Naive thymus-derived CD4-positive, alpha-beta T cell (primary cell): Measurements from ENCODE around the gene PCSK7. TPM values are rescaled to one million over a fixed set of nuclear protein-coding genes. Genes with fewer than 3 reads are reported as not detected.

ENCODE experiments used
- ATAC-seq: fragments of 150-1000 bp; cut with Tn5 transposase; 2 replicates; pipeline ENCODE4 v1.10.0; 2021; ENCODE audit warnings: mild to moderate bottlenecking, moderate library complexity
- CTCF ChIA-PET: fragments of 350-600 bp; sonication (Branson Sonifier 250); formaldehyde crosslinking; loops from one replicate; lab custom pipeline; 2021; ENCODE audit warnings: antibody characterized with exemption; lab: Charles Lee
- POLR2A ChIA-PET: fragments of 350-600 bp; sonication (Branson Sonifier 250); formaldehyde crosslinking; loops from one replicate; lab custom pipeline; 2021; ENCODE audit warnings: antibody characterized with exemption, inconsistent platforms; lab: Charles Lee
- DNase-seq, 9 donors: peaks; one replicate each; pipeline versions ENCODE4 v3.0.0 to v3.0.0-alpha.2; 2020 to 2022; ENCODE audit warnings: mixed read lengths in 1 of 9
- H3K27ac ChIP-seq: one replicate; pipeline ENCODE4 v1.7.0; 2013; ENCODE audit warnings: mild to moderate bottlenecking, low read depth, low read length, moderate library complexity
- H3K27me3 ChIP-seq, 2 donors: one replicate each; pipeline ENCODE4 v1.7.0; 2013; ENCODE audit warnings: low read length in 2 of 2, mild to moderate bottlenecking in 2 of 2, moderate library complexity in 2 of 2; ENCODE audit not compliant: control insufficient read depth in 2 of 2, insufficient read depth in 2 of 2
- H3K36me3 ChIP-seq, 3 experiments: 1 replicate in 2 of 3; 2 replicates in 1 of 3; pipeline ENCODE4 v1.7.0; 2013; ENCODE audit warnings: low read length in 3 of 3, mild to moderate bottlenecking in 3 of 3, moderate library complexity in 1 of 3; ENCODE audit not compliant: insufficient read depth in 3 of 3, control insufficient read depth in 2 of 3
- H3K4me1 ChIP-seq, 2 donors: one replicate each; pipeline ENCODE4 v1.7.0; 2013; ENCODE audit warnings: low read length in 2 of 2, mild to moderate bottlenecking in 2 of 2, moderate library complexity in 1 of 2; ENCODE audit not compliant: control insufficient read depth in 2 of 2, insufficient read depth in 2 of 2
- H3K4me3 ChIP-seq: 2 replicates; pipeline ENCODE4 v1.7.0; 2013; ENCODE audit warnings: mild to moderate bottlenecking, low read length
- H3K9me3 ChIP-seq, 3 experiments: 1 replicate in 2 of 3; 2 replicates in 1 of 3; pipeline ENCODE4 v1.7.0; 2013; ENCODE audit warnings: low read length in 3 of 3; ENCODE audit not compliant: control insufficient read depth in 2 of 3
- H3K27ac Mint-ChIP-seq, 9 donors: one replicate each; pipeline ENCODE4 v1.8.0; 2020 to 2022; ENCODE audit warnings: mixed read lengths in 9 of 9, mild to moderate bottlenecking in 8 of 9, moderate library complexity in 5 of 9, inconsistent platforms in 2 of 9
- H3K27me3 Mint-ChIP-seq, 5 donors: one replicate each; pipeline ENCODE4 v1.8.0; 2021 to 2022; ENCODE audit warnings: mixed read lengths in 5 of 5, mild to moderate bottlenecking in 1 of 5
- H3K36me3 Mint-ChIP-seq, 5 donors: one replicate each; pipeline ENCODE4 v1.8.0; 2020 to 2022; ENCODE audit warnings: mixed read lengths in 5 of 5, mild to moderate bottlenecking in 3 of 5, inconsistent platforms in 1 of 5
- H3K4me1 Mint-ChIP-seq, 7 donors: one replicate each; pipeline ENCODE4 v1.8.0; 2020 to 2022; ENCODE audit warnings: mixed read lengths in 7 of 7, mild to moderate bottlenecking in 3 of 7, inconsistent platforms in 1 of 7
- H3K4me3 Mint-ChIP-seq, 10 donors: one replicate each; pipeline ENCODE4 v1.8.0; 2020 to 2022; ENCODE audit warnings: mild to moderate bottlenecking in 10 of 10, mixed read lengths in 10 of 10, moderate library complexity in 6 of 10, inconsistent platforms in 2 of 10
- H3K9me3 Mint-ChIP-seq, 11 donors: one replicate each; pipeline ENCODE4 v1.8.0; 2020 to 2022; ENCODE audit warnings: mixed read lengths in 11 of 11, mild to moderate bottlenecking in 4 of 11, inconsistent platforms in 1 of 11, moderate library complexity in 1 of 11
- intact Hi-C, 2 donors: fragments of 100-400 bp; cut with micrococcal nuclease; formaldehyde crosslinking; loops; one replicate each; pipeline ENCODE4 v1.15.1; 2023
- polyA plus RNA-seq, 2 donors: library from polyadenylated mRNA; unstranded; fragments of 300-500 nt; fragmentation: Illumina TruSeq; gene quantifications; one replicate each; pipeline ENCODE4 v1.2.3, GENCODE V29; 2021
- total RNA-seq, 6 experiments: library from RNA in 5 of 6; stranded (reverse) in 5 of 6; gene quantifications; 1 replicate in 5 of 6; 2 replicates in 1 of 6; pipeline ENCODE4 v1.2.3 and lab custom pipeline; 2021 to 2026

PCSK7 gene
- total and polyA plus RNA-seq, 7 experiments from 2014 or later = 45.4 to 319 (median 290) TPM

- intact Hi-C loops = no loop called here
- Histone ChIP-seq H3K4me3 (no peak overlapping the region), H3K27me3 (no peaks in the 10 kb centered on the region), H3K36me3 (peaks cover 0 to 26% (median 0%) of the 10 kb centered on the region in 3 experiments), H3K27ac (no peak overlapping the region), H3K9me3 (no peaks in the 10 kb centered on the region), H3K4me1 (peaks cover 12 to 26% of the 10 kb centered on the region in 2 donors)
- ChIA-PET POLR2A (no interaction called here), CTCF (interaction anchor here (1.5 kb wide), 1 partner anchor 44 kb away, joined by 4 read pairs; no protein-coding TSS in a partner anchor)
- no peak overlapping the region for H3K4me3 Mint-ChIP-seq
- peak in 1 of 9 donors; percentile 11 for DNase-seq
- peak overlapping the region in 2 of 9 donors; percentile 23 to 28 for H3K27ac Mint-ChIP-seq
- H3K4me1 Mint-ChIP-seq = peaks cover 26 to 43% (median 30%) of the 10 kb centered on the region in 7 donors
- H3K36me3 Mint-ChIP-seq = peaks cover 0 to 4% (median 0%) of the 10 kb centered on the region in 5 donors
- H3K9me3 Mint-ChIP-seq = no peaks in the 10 kb centered on the region
- no peak for ATAC-seq
- H3K27me3 Mint-ChIP-seq = no peaks in the 10 kb centered on the region
Measured at GRCh38 chr11:117182551-117182935, 49.3 kb downstream of the PCSK7 start.

- DNase-seq (peak in 1 of 9 donors; percentile 16), ATAC-seq (no peak)
- no peaks in the 10 kb centered on the region for H3K9me3 Mint-ChIP-seq
- H3K4me3 Mint-ChIP-seq = peak overlapping the region in 1 of 10 donors; percentile 20
- CTCF ChIA-PET = interaction anchor here (1.5 kb wide), 1 partner anchor 45 kb away, joined by 4 read pairs; no protein-coding TSS in a partner anchor
- Histone ChIP-seq H3K4me3 (no peak overlapping the region), H3K27ac (no peak overlapping the region), H3K4me1 (peaks cover 12 to 26% of the 10 kb centered on the region in 2 donors), H3K27me3 (no peaks in the 10 kb centered on the region), H3K36me3 (peaks cover 0 to 19% (median 0%) of the 10 kb centered on the region in 3 experiments), H3K9me3 (no peaks in the 10 kb centered on the region)
- H3K36me3 Mint-ChIP-seq = peaks cover 0 to 4% (median 0%) of the 10 kb centered on the region in 5 donors
- POLR2A ChIA-PET = interaction anchor here (4.6 to 4.7 kb wide), 2 partner anchors 37 to 49 kb away, joined by 37 to 42 read pairs; partner anchors contain the start of genes PAFAH1B2, PCSK7 and RNF214
- intact Hi-C loops = loop anchor here in 1 of 2 donors (1.0 to 2.0 kb wide), 2 partner anchors 44 to 145 kb away; partner anchors contain the start of gene CEP164
- H3K4me1 Mint-ChIP-seq = peaks cover 26 to 38% (median 30%) of the 10 kb centered on the region in 7 donors
- peak overlapping the region in 2 of 9 donors; percentile 59 to 88 for H3K27ac Mint-ChIP-seq
- no peaks in the 10 kb centered on the region for H3K27me3 Mint-ChIP-seq
Measured at GRCh38 chr11:117181586-117182550, 50.0 kb downstream of the PCSK7 start.

DNA sequence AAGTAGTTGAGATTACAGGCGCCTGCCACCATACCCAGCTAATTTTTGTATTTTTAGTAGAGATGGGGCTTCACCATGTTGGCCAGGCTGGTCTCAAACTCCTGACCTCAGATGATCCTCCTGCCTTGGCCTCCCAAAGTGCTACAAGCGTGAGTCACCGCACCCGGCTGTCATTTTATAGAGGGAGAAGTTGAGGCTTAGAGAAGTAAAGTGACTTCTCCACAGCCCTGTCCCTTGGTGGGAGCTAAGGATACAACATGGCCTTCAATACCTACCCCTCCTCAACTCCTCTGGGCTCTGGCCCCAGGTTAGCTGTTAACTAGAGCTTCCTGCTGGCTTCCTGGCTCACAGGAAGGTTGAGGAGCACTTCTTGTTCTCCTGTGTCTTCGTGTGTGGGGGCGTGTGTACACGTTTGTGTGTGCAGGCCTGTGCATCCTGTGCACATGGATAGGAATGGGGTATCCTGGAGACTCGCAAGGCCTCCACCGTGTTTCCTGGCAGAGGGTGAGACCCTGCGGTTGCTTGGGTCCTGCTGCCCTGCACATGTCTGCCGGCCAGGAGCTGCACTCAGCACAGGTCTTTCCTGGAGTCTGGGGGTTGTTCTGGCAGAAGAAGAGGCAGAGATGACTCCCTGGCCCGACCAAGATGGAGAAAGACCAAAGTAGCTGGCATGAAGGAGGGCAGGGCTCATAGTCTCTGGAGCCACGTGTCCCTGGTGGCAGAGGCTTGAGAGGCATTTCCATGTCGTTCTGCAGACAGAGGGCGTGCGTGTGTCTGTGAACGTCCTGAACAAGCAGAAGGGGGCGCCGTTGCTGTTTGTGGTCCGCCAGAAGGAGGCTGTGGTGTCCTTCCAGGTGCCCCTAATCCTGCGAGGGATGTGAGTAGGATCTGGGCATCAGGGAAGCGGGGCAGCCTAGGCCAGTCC, 51.0 kb downstream of the PCSK7 start:
- ATAC-seq (peak; percentile 68), DNase-seq (peak in 8 of 9 donors; percentile 33 to 61 (median 54))
- H3K9me3 Mint-ChIP-seq = no peaks in the 10 kb centered on the region
- ChIA-PET CTCF (interaction anchor here (0.6 to 2.1 kb wide), 7 partner anchors 23 to 1333 kb away, joined by 3 to 20 read pairs (median 3); no protein-coding TSS in a partner anchor), POLR2A (interaction anchor here (0.6 to 4.7 kb wide), 5 partner anchors 36 to 345 kb away, joined by 3 to 42 read pairs (median 11); partner anchors contain the start of genes CEP164, PAFAH1B2, PCSK7 and RNF214)
- H3K27ac Mint-ChIP-seq = peak overlapping the region; percentile 60 to 98 (median 88)
- H3K4me3 Mint-ChIP-seq = peak overlapping the region; percentile 62 to 97 (median 93)
- Histone ChIP-seq H3K27ac (peak overlapping the region; percentile 6), H3K4me1 (peaks cover 12 to 26% of the 10 kb centered on the region in 2 donors), H3K9me3 (no peaks in the 10 kb centered on the region), H3K4me3 (peak overlapping the region; percentile 24), H3K27me3 (no peaks in the 10 kb centered on the region), H3K36me3 (peaks cover 0 to 11% (median 0%) of the 10 kb centered on the region in 3 experiments)
- H3K4me1 Mint-ChIP-seq = peaks cover 26 to 36% (median 30%) of the 10 kb centered on the region in 7 donors
- H3K36me3 Mint-ChIP-seq = peaks cover 0 to 2% (median 0%) of the 10 kb centered on the region in 5 donors
- intact Hi-C loops = loop anchor here in 1 of 2 donors (1.0 to 2.0 kb wide), 2 partner anchors 45 to 146 kb away; partner anchors contain the start of gene CEP164
- no peaks in the 10 kb centered on the region for H3K27me3 Mint-ChIP-seq

- Histone ChIP-seq H3K4me1 (peaks cover 12 to 26% of the 10 kb centered on the region in 2 donors), H3K36me3 (peaks cover 0 to 11% (median 0%) of the 10 kb centered on the region in 3 experiments), H3K9me3 (no peaks in the 10 kb centered on the region), H3K27me3 (no peaks in the 10 kb centered on the region), H3K27ac (peak overlapping the region; percentile 85), H3K4me3 (peak overlapping the region; percentile 87)
- Mint-ChIP-seq H3K4me3 (peak overlapping the region; percentile 92 to 98 (median 94)), H3K36me3 (peaks cover 0 to 2% (median 0%) of the 10 kb centered on the region in 5 donors), H3K9me3 (no peaks in the 10 kb centered on the region), H3K27me3 (no peaks in the 10 kb centered on the region), H3K27ac (peak overlapping the region; percentile 88 to 98 (median 95)), H3K4me1 (peaks cover 26 to 36% (median 30%) of the 10 kb centered on the region in 7 donors)
- ATAC-seq (no peak), DNase-seq (peak in 1 of 9 donors; percentile 19)
- intact Hi-C loops = loop anchor here in 1 of 2 donors (2.0 kb wide), 1 partner anchor 147 kb away; the partner anchor contains the start of gene CEP164
- CTCF ChIA-PET = interaction anchor here (1.2 to 2.1 kb wide), 3 partner anchors 10 to 46 kb away, joined by 3 to 20 read pairs (median 4); no protein-coding TSS in a partner anchor
- POLR2A ChIA-PET = interaction anchor here (0.6 to 4.7 kb wide), 10 partner anchors 9 to 392 kb away, joined by 3 to 42 read pairs (median 4); partner anchors contain the start of genes CEP164, PAFAH1B2, PCSK7 and RNF214
Measured at GRCh38 chr11:117180020-117180419, 51.9 kb downstream of the PCSK7 start.

GRCh38 chr11:117179048-117179999, 52.5 kb downstream of the PCSK7 start:
- ATAC-seq (peak; percentile 59), DNase-seq (peak in 8 of 9 donors; percentile 14 to 57 (median 44))
- Mint-ChIP-seq H3K9me3 (no peaks in the 10 kb centered on the region), H3K27me3 (no peaks in the 10 kb centered on the region), H3K36me3 (peaks cover 0 to 2% (median 0%) of the 10 kb centered on the region in 5 donors), H3K27ac (peak overlapping the region; percentile 88 to 98 (median 95)), H3K4me1 (peaks cover 26 to 36% (median 30%) of the 10 kb centered on the region in 7 donors), H3K4me3 (peak overlapping the region; percentile 92 to 98 (median 94))
- Histone ChIP-seq H3K27ac (peak overlapping the region; percentile 85), H3K36me3 (peaks cover 0 to 11% (median 0%) of the 10 kb centered on the region in 3 experiments), H3K4me1 (peaks cover 12 to 26% of the 10 kb centered on the region in 2 donors), H3K9me3 (no peaks in the 10 kb centered on the region), H3K4me3 (peak overlapping the region; percentile 87), H3K27me3 (no peaks in the 10 kb centered on the region)
- ChIA-PET CTCF (interaction anchor here (1.1 to 2.1 kb wide), 5 partner anchors 10 to 388 kb away, joined by 3 to 20 read pairs (median 4); partner anchors contain the start of gene APOA5), POLR2A (interaction anchor here (0.7 to 4.7 kb wide), 15 partner anchors 8 to 407 kb away, joined by 3 to 42 read pairs (median 3); partner anchors contain the start of genes BUD13, CEP164, PAFAH1B2 and PCSK7)
- intact Hi-C loops = loop anchor here (1.0 to 10.0 kb wide), 6 partner anchors 17 to 407 kb away; partner anchors contain the start of genes BUD13 (in 1 of the 2), CEP164 (in 1 of the 2) and PAFAH1B2 (in 1 of the 2)
